WTC11 (cell line): ENCODE results near the gene TPRG1L. TPM values are rescaled to one million over a fixed set of nuclear protein-coding genes. Genes with fewer than 3 reads are reported as not detected.

Experiments used
- ATAC-seq: fragments of 200-7000 bp; cut with Tn5 transposase; 2 replicates; pipeline ENCODE4 v1.10.0; 2021; ENCODE audit warnings: mild to moderate bottlenecking, moderate library complexity
- CTCF ChIA-PET: fragments of 300-600 bp; sonication (Branson Sonifier 250); formaldehyde crosslinking; loops from one replicate; lab custom pipeline; 2021; ENCODE audit warnings: antibody characterized with exemption; lab: Charles Lee
- POLR2A ChIA-PET: fragments of 350-600 bp; sonication (Branson Sonifier 250); formaldehyde crosslinking; loops from one replicate; lab custom pipeline; 2021; ENCODE audit warnings: antibody characterized with exemption; lab: Charles Lee
- DNase-seq: peaks from one replicate; pipeline ENCODE4 v3.0.0; 2021; ENCODE audit warnings: low spot score
- H3K27ac Mint-ChIP-seq: 2 replicates; pipeline ENCODE4 v1.8.0; 2021; ENCODE audit warnings: mixed read lengths
- H3K27me3 Mint-ChIP-seq: 2 replicates; pipeline ENCODE4 v1.8.0; 2021; ENCODE audit warnings: low read depth, mild to moderate bottlenecking, moderate library complexity, mixed read lengths
- H3K36me3 Mint-ChIP-seq: 2 replicates; pipeline ENCODE4 v1.8.0; 2021; ENCODE audit warnings: mixed read lengths
- H3K4me1 Mint-ChIP-seq: 2 replicates; pipeline ENCODE4 v1.8.0; 2022; ENCODE audit warnings: mixed read lengths
- H3K4me3 Mint-ChIP-seq: 2 replicates; pipeline ENCODE4 v1.8.0; 2021; ENCODE audit warnings: mild to moderate bottlenecking, moderate library complexity, mixed read lengths
- H3K9me3 Mint-ChIP-seq: 2 replicates; pipeline ENCODE4 v1.8.0; 2021; ENCODE audit warnings: mixed read lengths
- AFF4 ChIP-seq: sonication (generic); formaldehyde crosslinking; IDR thresholded peaks from 2 replicates; pipeline ENCODE4 v1.8.1; 2023; ENCODE audit warnings: mild to moderate bottlenecking, missing genetic modification reagents, borderline replicate concordance
- ATF6 ChIP-seq: sonication (generic); formaldehyde crosslinking; IDR thresholded peaks from 2 replicates; pipeline ENCODE4 v1.8.1; 2023; ENCODE audit warnings: mild to moderate bottlenecking, missing genetic modification reagents
- CREB1 ChIP-seq: sonication (generic); formaldehyde crosslinking; IDR thresholded peaks from 2 replicates; pipeline ENCODE4 v1.8.0; 2023; ENCODE audit warnings: mild to moderate bottlenecking, missing genetic modification reagents
- CREM ChIP-seq: sonication (generic); formaldehyde crosslinking; IDR thresholded peaks from 2 replicates; pipeline ENCODE4 v1.8.1; 2022; ENCODE audit warnings: mild to moderate bottlenecking, missing genetic modification reagents, moderate library complexity
- CTCF ChIP-seq: fragments of 200-600 bp; IDR thresholded peaks from 2 replicates; pipeline ENCODE4 v1.8.0; 2022; ENCODE audit warnings: antibody characterized with exemption
- FOXJ3 ChIP-seq: sonication (generic); formaldehyde crosslinking; IDR thresholded peaks from 2 replicates; pipeline ENCODE4 v1.9.0; 2021; ENCODE audit warnings: missing genetic modification reagents, mild to moderate bottlenecking, borderline replicate concordance
- FOXK1 ChIP-seq: sonication (generic); formaldehyde crosslinking; IDR thresholded peaks from 2 replicates; pipeline ENCODE4 v1.8.0; 2022; ENCODE audit warnings: mild to moderate bottlenecking, moderate library complexity, missing genetic modification reagents
- GABPB1 ChIP-seq: sonication (generic); formaldehyde crosslinking; IDR thresholded peaks from 2 replicates; pipeline ENCODE4 v1.8.1; 2023; ENCODE audit warnings: mild to moderate bottlenecking, missing genetic modification reagents
- GRHL2 ChIP-seq: fragments of 250-450 bp; sonication (Bioruptor Pico); IDR thresholded peaks from 2 replicates; pipeline ENCODE4 v1.8.0; 2022; ENCODE audit warnings: mild to moderate bottlenecking, moderate library complexity; ENCODE audit not compliant: insufficient replicate concordance, severe bottlenecking
- MAX ChIP-seq: sonication (generic); formaldehyde crosslinking; IDR thresholded peaks from 2 replicates; pipeline ENCODE4 v1.8.0; 2022; ENCODE audit warnings: mild to moderate bottlenecking, missing genetic modification reagents
- NFATC4 ChIP-seq: fragments of 250-450 bp; sonication (Bioruptor Pico); IDR thresholded peaks from 2 replicates; pipeline ENCODE4 v1.9.0; 2021; ENCODE audit warnings: mild to moderate bottlenecking
- PRDM15 ChIP-seq: sonication (generic); formaldehyde crosslinking; IDR thresholded peaks from 2 replicates; pipeline ENCODE4 v1.8.0; 2022; ENCODE audit warnings: missing genetic modification reagents
- SOX15 ChIP-seq: fragments of 250-450 bp; sonication (Bioruptor Pico); IDR thresholded peaks from 2 replicates; pipeline ENCODE4 v1.9.0; 2021; ENCODE audit warnings: mild to moderate bottlenecking
- SP1 ChIP-seq: sonication (generic); formaldehyde crosslinking; conservative IDR thresholded peaks from 2 replicates; pipeline ENCODE4 v1.8.1; 2022; ENCODE audit warnings: missing genetic modification reagents
- TCF7 ChIP-seq: sonication (generic); formaldehyde crosslinking; IDR thresholded peaks from 2 replicates; pipeline ENCODE4 v1.8.0; 2022; ENCODE audit warnings: mild to moderate bottlenecking, low read depth, missing genetic modification reagents, moderate library complexity
- ZBTB43 ChIP-seq: sonication (generic); formaldehyde crosslinking; IDR thresholded peaks from 2 replicates; pipeline ENCODE4 v1.8.1; 2023; ENCODE audit warnings: mild to moderate bottlenecking, missing genetic modification reagents
- ZMAT4 ChIP-seq: fragments of 250-450 bp; sonication (Bioruptor Pico); IDR thresholded peaks from 2 replicates; pipeline ENCODE4 v1.9.0; 2021; ENCODE audit warnings: mild to moderate bottlenecking
- ZNF416 ChIP-seq: fragments of 250-450 bp; sonication (Bioruptor Pico); IDR thresholded peaks from 2 replicates; pipeline ENCODE4 v1.9.0; 2021; ENCODE audit warnings: mild to moderate bottlenecking, inconsistent platforms
- total RNA-seq: library from RNA; stranded (reverse); gene quantifications from 3 replicates; pipeline ENCODE4 v1.2.3, GENCODE V29; 2021

The TPRG1L gene
- total RNA-seq, 1 experiment from 2014 or later = 20.9 TPM

GRCh38 chr1:3610527-3611169 lies 14.2 kb upstream of the TPRG1L start:
- Mint-ChIP-seq H3K4me1 (peaks cover 36% of the 10 kb centered on the region), H3K27ac (no peak overlapping the region), H3K27me3 (peaks cover 18% of the 10 kb centered on the region), H3K9me3 (no peaks in the 10 kb centered on the region), H3K36me3 (no peaks in the 10 kb centered on the region)
- CTCF ChIA-PET = interaction anchor here (0.6 to 2.8 kb wide), 10 partner anchors 8 to 157 kb away, joined by 3 to 15 read pairs (median 4); no protein-coding TSS in a partner anchor
- ATAC-seq = peak; percentile 6
- TF ChIP-seq FOXJ3 (CRISPR knock-in tag) (no peak), PRDM15 (peak; percentile 38; the same call in 1 of the 2 replicates), GRHL2 (CRISPR knock-in tag) (no peak), AFF4 (no peak), GABPB1 (CRISPR knock-in tag) (no peak), NFATC4 (CRISPR knock-in tag) (no peak), SP1 (CRISPR knock-in tag) (peak; percentile 9; the same call in 1 of the 2 replicates), ZMAT4 (CRISPR knock-in tag) (no peak), CREB1 (CRISPR knock-in tag) (no peak)
- TF ChIP-seq, all 79 proteins: peak for 2
- H3K4me3 Mint-ChIP-seq = peak overlapping the region; percentile 80
- POLR2A ChIA-PET = no interaction called here
- DNase-seq = peak; percentile 43

- ChIA-PET CTCF (interaction anchor here (1.0 to 2.8 kb wide), 6 partner anchors 8 to 158 kb away, joined by 3 to 15 read pairs (median 5); no protein-coding TSS in a partner anchor), POLR2A (no interaction called here)
- Mint-ChIP-seq H3K4me1 (peaks cover 36% of the 10 kb centered on the region), H3K9me3 (no peaks in the 10 kb centered on the region), H3K27me3 (peaks cover 18% of the 10 kb centered on the region), H3K27ac (no peak within 1 kb of the TSS), H3K4me3 (peak within 1 kb of the TSS; percentile 80), H3K36me3 (no peaks in the 10 kb centered on the region)
- peak; percentile 82 for ATAC-seq
- DNase-seq = peak; percentile 97
- TF ChIP-seq TCF7 (CRISPR knock-in tag) = no peak
- TF ChIP-seq ZNF416 (CRISPR knock-in tag) = no peak
- peak; percentile 33; the same call in 1 of the 2 replicates for TF ChIP-seq MAX (CRISPR knock-in tag)
- TF ChIP-seq FOXK1 (CRISPR knock-in tag) = 0 out of 2 replicates have a peak, but pooled peaks have one; percentile 29
- TF ChIP-seq ZBTB43 = no peak
- TF ChIP-seq ATF6 (CRISPR knock-in tag) = no peak
- no peak for TF ChIP-seq CREM (CRISPR knock-in tag)
- no peak for TF ChIP-seq SOX15 (CRISPR knock-in tag)
- TF ChIP-seq CTCF = no peak
These were observed 13.4 kb upstream of the TPRG1L start, which contains the start of gene MEGF6 for GRCh38 chr1:3611170-3612019. Gene MEGF6, minus strand, starts transcription at chr1:3611508. Its CDS starts 240 bp downstream, at chr1:3611268.
